ENCODE measurements around the gene AMZ1. TPM values are rescaled to one million over a fixed set of nuclear protein-coding genes. Genes with fewer than 3 reads are reported as not detected.

The AMZ1 gene
- total and polyA plus RNA-seq, 10 donors = 0.20 to 3.4 (median 1.6) TPM

GRCh38 chr7:2639695-2640481 is 48.1 kb upstream of the AMZ1 start:
- TF ChIP-seq POLR2A (IDR thresholded peaks at IDR 0.05) (no peak), CTCF (IDR thresholded peaks at IDR 0.05 in 8 of 11, conservative IDR thresholded peaks at IDR 0.05 in 3 of 11) (no peak), POLR2AphosphoS5 (IDR thresholded peaks at IDR 0.05) (peak in 1 of 3 donors; percentile 31)
- peaks cover 73 to 100% (median 100%) of the 10 kb centered on the region in 6 donors for H3K4me1 ChIP-seq
- peak; percentile 79 for DNase-seq
- intact Hi-C loops (cut with DNase I; ENCODE audit: low total_unique reads) = no loop called here
- H3K27me3 ChIP-seq (replicated peaks in 1 of 7) = no peaks in the 10 kb centered on the region
- H3K9me3 ChIP-seq = no peaks in the 10 kb centered on the region
- peak overlapping the region in 5 of 8 donors; percentile 20 to 94 (median 92) for H3K27ac ChIP-seq
- peaks cover 0 to 24% (median 0%) of the 10 kb centered on the region in 6 donors for H3K36me3 ChIP-seq
- no peak overlapping the region for H3K4me3 ChIP-seq
- WGBS, 5 donors = 86 to 90% (median 88%) methylated on average over 17 to 37 of the region's 37 CpGs

- Histone ChIP-seq H3K4me3 (peak overlapping the region in 1 of 8 donors; percentile 51), H3K36me3 (peaks cover 0 to 19% (median 0%) of the 10 kb centered on the region in 6 donors), H3K27me3 (replicated peaks in 1 of 7) (no peaks in the 10 kb centered on the region), H3K9me3 (no peaks in the 10 kb centered on the region), H3K4me1 (peaks cover 73 to 100% (median 100%) of the 10 kb centered on the region in 6 donors), H3K27ac (peak overlapping the region in 6 of 8 donors; percentile 68 to 94 (median 92))
- 69 to 100% (median 73%) methylated on average over 1 to 12 of the region's 12 CpGs; no CpG with 5 or more reads in 1 of the 5 donors for WGBS, 5 donors
- TF ChIP-seq CTCF (IDR thresholded peaks at IDR 0.05 in 8 of 11, conservative IDR thresholded peaks at IDR 0.05 in 3 of 11) (no peak), POLR2AphosphoS5 (IDR thresholded peaks at IDR 0.05) (peak in 1 of 3 donors; percentile 33)
- intact Hi-C loops (cut with DNase I; ENCODE audit: low total_unique reads) = no loop called here
- DNase-seq = no peak
These were observed 47.5 kb upstream of the AMZ1 start for GRCh38 chr7:2640482-2640830.

GRCh38 chr7:2640846-2641316 is 47.1 kb upstream of the AMZ1 start:
- WGBS, 5 donors = 68 to 83% (median 78%) methylated on average over 3 to 9 of the region's 9 CpGs
- intact Hi-C loops (cut with DNase I; ENCODE audit: low total_unique reads) = no loop called here

More at GRCh38 chr7:2640846-2641316, 47.1 kb upstream of the AMZ1 start:
- H3K9me3 ChIP-seq = no peaks in the 10 kb centered on the region
- peak overlapping the region in 7 of 8 donors; percentile 68 to 94 (median 91) for H3K27ac ChIP-seq
- no peaks in the 10 kb centered on the region for H3K27me3 ChIP-seq (replicated peaks in 1 of 7)
- no peak for DNase-seq
- no peak for TF ChIP-seq POLR2AphosphoS5 (IDR thresholded peaks at IDR 0.05)
- no peak for TF ChIP-seq CTCF (IDR thresholded peaks at IDR 0.05 in 8 of 11, conservative IDR thresholded peaks at IDR 0.05 in 3 of 11)
- no peak for TF ChIP-seq POLR2A (IDR thresholded peaks at IDR 0.05)
- peaks cover 0 to 19% (median 0%) of the 10 kb centered on the region in 6 donors for H3K36me3 ChIP-seq
- H3K4me1 ChIP-seq = peaks cover 76 to 100% (median 100%) of the 10 kb centered on the region in 6 donors
- H3K4me3 ChIP-seq = peak overlapping the region in 2 of 8 donors; percentile 2 to 51

Measured in spleen (tissue), 11 donors.